ENCODE results near the gene CTAGE1.

DNA sequence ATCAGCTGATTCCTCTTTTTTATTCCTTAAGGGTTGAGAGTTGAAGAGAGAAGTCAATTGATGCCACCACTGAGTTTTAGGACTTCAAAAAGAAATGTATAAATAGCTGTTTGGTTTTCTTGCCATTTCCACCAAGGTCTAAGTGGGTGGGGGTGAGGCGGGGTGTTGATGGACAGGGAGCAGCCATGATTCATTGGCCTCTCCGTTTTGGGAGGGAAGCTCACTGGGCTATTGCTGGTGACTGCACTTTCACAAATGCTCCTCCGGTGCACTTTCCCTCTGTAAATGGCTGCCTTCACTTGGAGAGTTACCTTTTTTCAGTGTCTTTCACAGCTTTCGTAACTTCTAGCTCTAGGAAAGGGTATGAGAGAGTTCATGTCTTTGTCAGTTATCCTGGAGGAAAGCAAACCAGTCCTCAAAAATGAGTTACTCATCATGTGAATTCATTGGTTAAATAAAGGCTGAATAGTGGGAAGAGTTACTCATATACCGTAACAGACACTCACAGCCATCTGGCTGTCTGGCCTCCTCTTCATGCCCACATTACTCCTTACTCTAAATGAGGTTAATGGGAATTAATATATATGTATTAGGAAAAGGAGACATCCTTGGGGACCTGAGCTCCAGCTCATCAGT lies 17.4 kb upstream of the CTAGE1 start:
- TF ChIP-seq CTCF (IDR thresholded peaks at IDR 0.05) (no peak), POLR2A (IDR thresholded peaks at IDR 0.05; ENCODE audit: low read depth) (no peak), POLR2AphosphoS5 (IDR thresholded peaks at IDR 0.05) (no peak), EP300 (IDR thresholded peaks at IDR 0.05) (no peak)

Data from esophagus muscularis mucosa (tissue), 4 donors.